GM18505 (cell line): ENCODE measurements around the gene EMX1.
A peak's percentile ranks its signal among the peaks of the same experiment; 100 is the strongest.

Source experiments
- ATAC-seq: cut with Tn5 transposase; IDR thresholded peaks from one replicate; pipeline ENCODE4 v1.9.1; 2021; ENCODE audit not compliant: unreplicated experiment
- POLR2A ChIP-seq: IDR thresholded peaks from 4 replicates; pipeline ENCODE4 v1.6.1; 2011; ENCODE audit warnings: borderline replicate concordance; ENCODE audit not compliant: insufficient read depth, insufficient read length; ENCODE audit errors: extremely low read depth

EMX1 gene

GRCh38 chr2:72917138-72917876 is at the start of gene EMX1:
TSS of gene EMX1 (plus strand) at chr2:72917519. CDS start at chr2:72917853, 334 bp downstream.
- no peak for TF ChIP-seq POLR2A
- no peak for ATAC-seq

GRCh38 chr2:72871060-72871459 is 46.3 kb upstream of the EMX1 start:
- no peak for ATAC-seq

GRCh38 chr2:72871880-72872279 is 45.4 kb upstream of the EMX1 start:
- TF ChIP-seq POLR2A, result no peak
- ATAC-seq, result no peak

More at GRCh38 chr2:72871060-72871459, 46.3 kb upstream of the EMX1 start:
- no peak for TF ChIP-seq POLR2A

GRCh38 chr2:72883356-72883962 is 33.9 kb upstream of the EMX1 start:
- no peak for ATAC-seq
- no peak for TF ChIP-seq POLR2A

GRCh38 chr2:72886505-72887031 is 30.8 kb upstream of the EMX1 start:
- TF ChIP-seq POLR2A, result no peak
- ATAC-seq, result no peak

- TF ChIP-seq POLR2A, result no peak
- ATAC-seq, result peak; percentile 92
Observed at GRCh38 chr2:72887032-72887739, 30.1 kb upstream of the EMX1 start, which contains the start of gene SPR. TSS of gene SPR (plus strand) at chr2:72887408. CDS start at chr2:72887433, 25 bp downstream.

GRCh38 chr2:72887740-72888437 is 29.4 kb upstream of the EMX1 start:
- TF ChIP-seq POLR2A, result no peak
- ATAC-seq, result peak; percentile 36

- TF ChIP-seq POLR2A, result no peak
- no peak for ATAC-seq
Observed at GRCh38 chr2:72888438-72889202, 28.7 kb upstream of the EMX1 start.

- no peak for TF ChIP-seq POLR2A
- ATAC-seq, result no peak
Observed at GRCh38 chr2:72889991-72890390, 27.3 kb upstream of the EMX1 start.

GRCh38 chr2:72891091-72891818 is 26.1 kb upstream of the EMX1 start:
- TF ChIP-seq POLR2A, result no peak
- no peak for ATAC-seq

GRCh38 chr2:72892506-72893173 is 24.7 kb upstream of the EMX1 start:
- TF ChIP-seq POLR2A, result no peak
- peak; percentile 59 for ATAC-seq
